ENCODE results near the gene ADARB2. TPM values are rescaled to one million over a fixed set of nuclear protein-coding genes. Genes with fewer than 3 reads are reported as not detected.

Gene ADARB2
- polyA plus RNA-seq, 1 of the 3 experiments (the other 2 are of a cell fraction), result not detected

DNA sequence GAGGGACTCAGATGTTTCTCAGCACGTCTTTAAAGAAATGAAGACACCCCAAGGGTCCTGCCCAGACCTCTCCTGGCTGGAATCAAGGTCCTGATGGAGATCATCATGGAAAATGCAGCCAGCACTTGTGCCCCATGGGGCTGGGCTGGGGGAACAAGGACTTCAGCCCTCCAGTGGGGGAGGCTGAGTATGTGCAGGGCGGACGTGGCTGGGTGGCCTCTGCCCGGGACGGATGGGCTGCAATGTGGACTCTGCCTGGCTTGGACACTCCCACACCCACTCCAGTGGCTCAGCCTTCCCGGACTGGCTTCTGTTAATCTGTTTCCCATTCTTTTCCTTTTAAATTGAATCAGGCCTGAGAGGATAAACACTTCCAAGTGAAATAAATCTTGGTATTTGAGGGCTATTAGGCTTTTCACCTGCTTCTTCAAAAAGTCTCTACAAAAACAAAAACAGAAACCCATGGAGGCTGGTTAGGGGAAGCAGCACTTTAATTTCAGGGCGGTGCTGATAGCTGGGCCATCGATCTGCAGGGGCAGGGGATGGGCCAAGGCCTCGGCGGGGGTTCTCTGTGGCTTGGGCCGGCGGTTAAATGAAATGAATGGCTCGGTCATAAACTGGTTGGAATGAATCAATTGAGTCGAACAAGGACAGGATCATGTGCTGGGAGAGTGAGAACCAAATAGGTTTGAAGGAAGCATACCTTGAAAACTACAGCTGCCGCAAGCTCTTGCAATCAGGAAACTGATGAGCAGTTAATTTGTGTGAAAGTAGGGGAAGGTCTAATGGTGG is 51.4 kb downstream of the ADARB2 start:
- no peaks in the 10 kb centered on the region for H3K79me2 ChIP-seq (ENCODE audit: insufficient read depth)
- no peak overlapping the region for H3K9ac ChIP-seq
- no peaks in the 10 kb centered on the region; a peak in 1 of 4 replicates for H3K4me1 ChIP-seq (ENCODE audit: control insufficient read depth in 1 of 2, insufficient read depth in 2 of 2, low read depth in 1 of 2, low read length in 1 of 2)
- H3K36me3 ChIP-seq (replicated peaks in 1 of 2; ENCODE audit: control insufficient read depth in 1 of 2, insufficient read depth in 2 of 2, low read length in 1 of 2), result no peaks in the 10 kb centered on the region
- H3K4me3 ChIP-seq (ENCODE audit: low read depth in 2 of 2, low read length in 1 of 2), result no peak overlapping the region
- no peaks in the 10 kb centered on the region for H3K9me3 ChIP-seq
- WGBS (ENCODE audit: low lambda C conversion rate), result 47% methylated on average over 15 of the region's 15 CpGs
- no peak for TF ChIP-seq RXRA (IDR thresholded peaks at IDR 0.05; ENCODE audit: borderline replicate concordance, low read depth)
- TF ChIP-seq EZH2phosphoT487 (IDR thresholded peaks at IDR 0.05; ENCODE audit: borderline replicate concordance, low read depth), result no peak
- TF ChIP-seq, protein P1, sequence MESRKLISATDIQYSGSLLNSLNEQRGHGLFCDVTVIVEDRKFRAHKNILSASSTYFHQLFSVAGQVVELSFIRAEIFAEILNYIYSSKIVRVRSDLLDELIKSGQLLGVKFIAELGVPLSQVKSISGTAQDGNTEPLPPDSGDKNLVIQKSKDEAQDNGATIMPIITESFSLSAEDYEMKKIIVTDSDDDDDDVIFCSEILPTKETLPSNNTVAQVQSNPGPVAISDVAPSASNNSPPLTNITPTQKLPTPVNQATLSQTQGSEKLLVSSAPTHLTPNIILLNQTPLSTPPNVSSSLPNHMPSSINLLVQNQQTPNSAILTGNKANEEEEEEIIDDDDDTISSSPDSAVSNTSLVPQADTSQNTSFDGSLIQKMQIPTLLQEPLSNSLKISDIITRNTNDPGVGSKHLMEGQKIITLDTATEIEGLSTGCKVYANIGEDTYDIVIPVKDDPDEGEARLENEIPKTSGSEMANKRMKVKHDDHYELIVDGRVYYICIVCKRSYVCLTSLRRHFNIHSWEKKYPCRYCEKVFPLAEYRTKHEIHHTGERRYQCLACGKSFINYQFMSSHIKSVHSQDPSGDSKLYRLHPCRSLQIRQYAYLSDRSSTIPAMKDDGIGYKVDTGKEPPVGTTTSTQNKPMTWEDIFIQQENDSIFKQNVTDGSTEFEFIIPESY (IDR thresholded peaks at IDR 0.05; ENCODE audit: borderline replicate concordance, low read depth), result no peak
- TF ChIP-seq, protein P2, sequence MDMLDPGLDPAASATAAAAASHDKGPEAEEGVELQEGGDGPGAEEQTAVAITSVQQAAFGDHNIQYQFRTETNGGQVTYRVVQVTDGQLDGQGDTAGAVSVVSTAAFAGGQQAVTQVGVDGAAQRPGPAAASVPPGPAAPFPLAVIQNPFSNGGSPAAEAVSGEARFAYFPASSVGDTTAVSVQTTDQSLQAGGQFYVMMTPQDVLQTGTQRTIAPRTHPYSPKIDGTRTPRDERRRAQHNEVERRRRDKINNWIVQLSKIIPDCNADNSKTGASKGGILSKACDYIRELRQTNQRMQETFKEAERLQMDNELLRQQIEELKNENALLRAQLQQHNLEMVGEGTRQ (IDR thresholded peaks at IDR 0.05; ENCODE audit: borderline replicate concordance, low read depth, low read length), result no peak
- no peak for TF ChIP-seq SMC3 (IDR thresholded peaks at IDR 0.05; ENCODE audit: low read depth, low read length)
- TF ChIP-seq, protein P3, sequence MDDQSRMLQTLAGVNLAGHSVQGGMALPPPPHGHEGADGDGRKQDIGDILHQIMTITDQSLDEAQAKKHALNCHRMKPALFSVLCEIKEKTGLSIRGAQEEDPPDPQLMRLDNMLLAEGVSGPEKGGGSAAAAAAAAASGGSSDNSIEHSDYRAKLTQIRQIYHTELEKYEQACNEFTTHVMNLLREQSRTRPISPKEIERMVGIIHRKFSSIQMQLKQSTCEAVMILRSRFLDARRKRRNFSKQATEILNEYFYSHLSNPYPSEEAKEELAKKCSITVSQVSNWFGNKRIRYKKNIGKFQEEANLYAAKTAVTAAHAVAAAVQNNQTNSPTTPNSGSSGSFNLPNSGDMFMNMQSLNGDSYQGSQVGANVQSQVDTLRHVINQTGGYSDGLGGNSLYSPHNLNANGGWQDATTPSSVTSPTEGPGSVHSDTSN (IDR thresholded peaks at IDR 0.05), result no peak
- no peak for TF ChIP-seq MEF2A (IDR thresholded peaks at IDR 0.05; ENCODE audit: borderline replicate concordance, low read depth)
- TF ChIP-seq TCF12 (IDR thresholded peaks at IDR 0.05), result no peak
- TF ChIP-seq, protein P4, sequence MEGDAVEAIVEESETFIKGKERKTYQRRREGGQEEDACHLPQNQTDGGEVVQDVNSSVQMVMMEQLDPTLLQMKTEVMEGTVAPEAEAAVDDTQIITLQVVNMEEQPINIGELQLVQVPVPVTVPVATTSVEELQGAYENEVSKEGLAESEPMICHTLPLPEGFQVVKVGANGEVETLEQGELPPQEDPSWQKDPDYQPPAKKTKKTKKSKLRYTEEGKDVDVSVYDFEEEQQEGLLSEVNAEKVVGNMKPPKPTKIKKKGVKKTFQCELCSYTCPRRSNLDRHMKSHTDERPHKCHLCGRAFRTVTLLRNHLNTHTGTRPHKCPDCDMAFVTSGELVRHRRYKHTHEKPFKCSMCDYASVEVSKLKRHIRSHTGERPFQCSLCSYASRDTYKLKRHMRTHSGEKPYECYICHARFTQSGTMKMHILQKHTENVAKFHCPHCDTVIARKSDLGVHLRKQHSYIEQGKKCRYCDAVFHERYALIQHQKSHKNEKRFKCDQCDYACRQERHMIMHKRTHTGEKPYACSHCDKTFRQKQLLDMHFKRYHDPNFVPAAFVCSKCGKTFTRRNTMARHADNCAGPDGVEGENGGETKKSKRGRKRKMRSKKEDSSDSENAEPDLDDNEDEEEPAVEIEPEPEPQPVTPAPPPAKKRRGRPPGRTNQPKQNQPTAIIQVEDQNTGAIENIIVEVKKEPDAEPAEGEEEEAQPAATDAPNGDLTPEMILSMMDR (IDR thresholded peaks at IDR 0.05), result no peak
- no peak for TF ChIP-seq TEAD4 (IDR thresholded peaks at IDR 0.05; ENCODE audit: borderline replicate concordance, insufficient read depth)
- no peak for TF ChIP-seq NFIC (IDR thresholded peaks at IDR 0.05; ENCODE audit: borderline replicate concordance)
- no peak for TF ChIP-seq ELF1 (IDR thresholded peaks at IDR 0.05)
- TF ChIP-seq MXI1 (IDR thresholded peaks at IDR 0.05; ENCODE audit: low read depth, low read length), result no peak
- TF ChIP-seq YY1 (IDR thresholded peaks at IDR 0.05; ENCODE audit: low read depth), result no peak
- no peak for TF ChIP-seq CHD2 (IDR thresholded peaks at IDR 0.05; ENCODE audit: low read length, partially characterized antibody)
- TF ChIP-seq SIN3A (IDR thresholded peaks at IDR 0.05; ENCODE audit: borderline replicate concordance, low read depth, low read length), result no peak
- TF ChIP-seq RAD21 (IDR thresholded peaks at IDR 0.05; ENCODE audit: low read length), result no peak
- H3F3A ChIP-seq (replicated peaks; ENCODE audit: insufficient read depth), result no peaks in the 10 kb centered on the region
- no peak overlapping the region for H3K4me2 ChIP-seq
- DNase-seq, result no peak
- H2AFZ ChIP-seq (ENCODE audit: low read depth), result no peak overlapping the region
- H3K27me3 ChIP-seq (ENCODE audit: insufficient read depth), result no peaks in the 10 kb centered on the region
- POLR2A ChIA-PET, result no interaction called here
- no peak overlapping the region for H3K27ac ChIP-seq (ENCODE audit: low read depth in 2 of 2, low read length in 1 of 2)
- CTCF ChIA-PET, result no interaction called here
- no peaks in the 10 kb centered on the region for H4K20me1 ChIP-seq (ENCODE audit: insufficient read depth)
- H3K9me2 ChIP-seq, result no peaks in the 10 kb centered on the region
